Measurements from ENCODE around the gene TLX2. TPM values are rescaled to one million over a fixed set of nuclear protein-coding genes. Genes with fewer than 3 reads are reported as not detected.

Gene TLX2
- polyA plus RNA-seq, 6 donors from 2014 or later, result not detected

- Mint-ChIP-seq H3K27ac (no peak overlapping the region), H3K36me3 (peaks cover 0 to 5% of the 10 kb centered on the region in 2 donors), H3K4me3 (peak overlapping the region in 1 of 8 donors; percentile 52), H3K9me3 (peaks cover 0 to 3% (median 0%) of the 10 kb centered on the region in 7 donors), H3K4me1 (peaks cover 25 to 34% (median 34%) of the 10 kb centered on the region in 3 donors), H3K27me3 (peaks cover 34 to 59% (median 48%) of the 10 kb centered on the region in 3 donors)
- DNase-seq (no peak), ATAC-seq (ENCODE audit: low read depth in 2 of 2) (no peak)
Measured at GRCh38 chr2:74511104-74511989, 2.9 kb upstream of the TLX2 start.

DNA sequence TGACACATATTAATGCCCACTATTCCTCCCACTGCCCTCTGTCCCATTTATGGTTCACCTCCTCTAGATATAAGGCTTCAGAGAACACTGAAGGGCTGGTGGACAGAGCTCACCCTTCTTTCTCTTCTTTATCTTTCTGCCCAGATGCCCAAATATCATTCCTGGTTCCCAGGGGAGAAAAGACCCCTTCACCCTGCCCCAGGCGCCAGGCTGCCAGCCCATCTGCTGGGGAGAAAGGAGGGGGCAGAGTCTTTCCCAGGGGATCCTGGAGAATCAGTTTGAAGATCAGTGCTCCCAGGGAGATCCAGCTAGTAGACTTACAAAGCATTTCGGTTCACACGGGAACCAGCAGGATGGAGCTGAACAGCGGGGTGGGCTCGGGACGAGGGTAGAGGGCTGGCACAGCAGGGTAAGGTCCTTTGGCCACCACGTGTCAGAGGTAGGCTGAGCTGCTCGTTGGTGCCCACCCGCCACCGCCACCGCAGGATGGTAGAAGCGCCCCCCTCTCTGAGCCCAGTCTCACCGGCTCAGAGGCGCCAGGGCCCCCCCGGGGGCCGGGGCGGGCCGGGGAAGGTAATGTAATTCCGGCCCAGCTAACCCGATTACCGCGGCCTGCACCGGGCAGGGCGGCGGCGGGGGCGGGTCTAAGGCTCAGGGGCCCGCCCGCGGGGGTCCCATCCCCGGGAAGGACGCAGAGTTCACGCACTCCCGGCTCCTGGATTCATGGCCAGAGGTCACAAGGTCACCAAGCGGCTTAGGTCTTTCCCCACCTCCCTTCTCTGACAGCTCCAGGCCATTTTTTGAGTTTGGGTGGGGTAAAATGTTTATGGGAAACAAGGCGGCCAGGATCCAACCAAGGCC is 1.3 kb upstream of the TLX2 start:
- Mint-ChIP-seq H3K36me3 (no peaks in the 10 kb centered on the region), H3K27me3 (peaks cover 49 to 75% (median 64%) of the 10 kb centered on the region in 3 donors), H3K9me3 (peaks cover 0 to 3% (median 0%) of the 10 kb centered on the region in 7 donors), H3K4me1 (peaks cover 19 to 35% (median 34%) of the 10 kb centered on the region in 3 donors), H3K27ac (peak overlapping the region in 2 of 6 donors; percentile 33 to 80), H3K4me3 (peak overlapping the region in 5 of 8 donors; percentile 10 to 66 (median 49))
- DNase-seq, result no peak
- no peak for ATAC-seq (ENCODE audit: low read depth in 2 of 2)

GRCh38 chr2:74513605-74514367 is 464 bp upstream of the TLX2 start:
- H3K27me3 Mint-ChIP-seq, result peaks cover 57 to 83% (median 72%) of the 10 kb centered on the region in 3 donors
- H3K4me1 Mint-ChIP-seq, result peaks cover 13 to 27% (median 26%) of the 10 kb centered on the region in 3 donors
- H3K27ac Mint-ChIP-seq, result peak overlapping the region in 2 of 6 donors; percentile 33 to 80
- DNase-seq (no peak), ATAC-seq (ENCODE audit: low read depth in 2 of 2) (no peak)
- peak overlapping the region; percentile 12 to 63 (median 42) for H3K4me3 Mint-ChIP-seq
- H3K36me3 Mint-ChIP-seq, result no peaks in the 10 kb centered on the region
- peaks cover 0 to 3% (median 0%) of the 10 kb centered on the region in 7 donors for H3K9me3 Mint-ChIP-seq

- Mint-ChIP-seq H3K27me3 (peaks cover 70 to 91% (median 79%) of the 10 kb centered on the region in 3 donors), H3K9me3 (no peaks in the 10 kb centered on the region), H3K27ac (peak overlapping the region in 1 of 6 donors; percentile 92), H3K4me3 (peak overlapping the region; percentile 59 to 89 (median 79)), H3K4me1 (peaks cover 13 to 27% (median 25%) of the 10 kb centered on the region in 3 donors), H3K36me3 (no peaks in the 10 kb centered on the region)
- DNase-seq (no peak), ATAC-seq (ENCODE audit: low read depth in 2 of 2) (peak; percentile 17 to 21)
Measured at GRCh38 chr2:74515271-74515980, 1.2 kb downstream of the TLX2 start.

- ATAC-seq (ENCODE audit: low read depth in 2 of 2) (peak; percentile 77 to 79), DNase-seq (peak; percentile 64)
- Mint-ChIP-seq H3K36me3 (no peaks in the 10 kb centered on the region), H3K4me3 (peak overlapping the region; percentile 70 to 91 (median 86)), H3K27ac (no peak overlapping the region), H3K9me3 (no peaks in the 10 kb centered on the region), H3K27me3 (peaks cover 71 to 93% (median 80%) of the 10 kb centered on the region in 3 donors), H3K4me1 (peaks cover 13 to 27% (median 25%) of the 10 kb centered on the region in 3 donors)
Measured at GRCh38 chr2:74515981-74516633, 1.9 kb downstream of the TLX2 start.

GRCh38 chr2:74516650-74517049 is 2.4 kb downstream of the TLX2 start:
- Mint-ChIP-seq H3K4me3 (peak overlapping the region; percentile 70 to 91 (median 86)), H3K27me3 (peaks cover 69 to 93% (median 80%) of the 10 kb centered on the region in 3 donors), H3K36me3 (peaks cover 0 to 3% of the 10 kb centered on the region in 2 donors), H3K27ac (no peak overlapping the region), H3K4me1 (peaks cover 13 to 27% (median 25%) of the 10 kb centered on the region in 3 donors), H3K9me3 (no peaks in the 10 kb centered on the region)
- no peak for DNase-seq
- ATAC-seq (ENCODE audit: low read depth in 2 of 2), result no peak

- H3K9me3 Mint-ChIP-seq, result no peaks in the 10 kb centered on the region
- peaks cover 42 to 50% (median 50%) of the 10 kb centered on the region in 3 donors for H3K27me3 Mint-ChIP-seq
- no peak overlapping the region for H3K27ac Mint-ChIP-seq
- no peak overlapping the region for H3K4me3 Mint-ChIP-seq
- H3K4me1 Mint-ChIP-seq, result peaks cover 14 to 19% (median 15%) of the 10 kb centered on the region in 3 donors
- DNase-seq (no peak), ATAC-seq (ENCODE audit: low read depth in 2 of 2) (no peak)
- peaks cover 12 to 23% of the 10 kb centered on the region in 2 donors for H3K36me3 Mint-ChIP-seq
Measured at GRCh38 chr2:74522516-74522915, 8.3 kb downstream of the TLX2 start.

DNA sequence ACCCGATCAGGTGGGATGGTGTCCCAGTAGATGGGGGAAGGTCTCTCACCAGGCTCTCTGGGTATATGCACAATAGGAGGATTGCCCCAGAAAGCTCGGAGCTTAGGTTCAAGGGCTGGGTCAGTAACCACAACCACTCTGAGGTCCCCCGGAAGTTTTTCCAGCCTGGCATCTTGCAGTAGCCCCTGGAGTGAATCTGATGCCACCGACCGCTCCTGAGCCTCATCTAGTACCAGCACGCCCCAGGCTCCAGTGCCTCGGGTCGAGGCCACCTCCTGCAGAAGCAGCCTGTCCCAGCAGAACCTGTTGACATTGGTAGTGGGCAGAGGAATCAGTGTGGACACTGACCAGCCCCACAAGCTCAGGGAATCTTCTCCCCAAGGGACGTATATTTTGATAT is 9.8 kb downstream of the TLX2 start:
- Mint-ChIP-seq H3K36me3 (peaks cover 16 to 23% of the 10 kb centered on the region in 2 donors), H3K9me3 (no peaks in the 10 kb centered on the region), H3K27ac (no peak overlapping the region), H3K4me1 (peaks cover 23 to 31% (median 29%) of the 10 kb centered on the region in 3 donors), H3K4me3 (peak overlapping the region in 1 of 8 donors; percentile 21), H3K27me3 (peaks cover 27 to 35% (median 35%) of the 10 kb centered on the region in 3 donors)
- ATAC-seq (ENCODE audit: low read depth in 2 of 2), result no peak
- no peak for DNase-seq

- peak overlapping the region in 1 of 6 donors; percentile 44 for H3K27ac Mint-ChIP-seq
- H3K9me3 Mint-ChIP-seq, result no peaks in the 10 kb centered on the region
- ATAC-seq (ENCODE audit: low read depth in 2 of 2) (no peak), DNase-seq (no peak)
- peak overlapping the region in 1 of 8 donors; percentile 4 for H3K4me3 Mint-ChIP-seq
- H3K36me3 Mint-ChIP-seq, result peaks cover 16 to 23% of the 10 kb centered on the region in 2 donors
- peaks cover 18 to 24% (median 23%) of the 10 kb centered on the region in 3 donors for H3K27me3 Mint-ChIP-seq
- H3K4me1 Mint-ChIP-seq, result peaks cover 25 to 32% (median 31%) of the 10 kb centered on the region in 3 donors
Measured at GRCh38 chr2:74524955-74525716, 10.9 kb downstream of the TLX2 start.

DNA sequence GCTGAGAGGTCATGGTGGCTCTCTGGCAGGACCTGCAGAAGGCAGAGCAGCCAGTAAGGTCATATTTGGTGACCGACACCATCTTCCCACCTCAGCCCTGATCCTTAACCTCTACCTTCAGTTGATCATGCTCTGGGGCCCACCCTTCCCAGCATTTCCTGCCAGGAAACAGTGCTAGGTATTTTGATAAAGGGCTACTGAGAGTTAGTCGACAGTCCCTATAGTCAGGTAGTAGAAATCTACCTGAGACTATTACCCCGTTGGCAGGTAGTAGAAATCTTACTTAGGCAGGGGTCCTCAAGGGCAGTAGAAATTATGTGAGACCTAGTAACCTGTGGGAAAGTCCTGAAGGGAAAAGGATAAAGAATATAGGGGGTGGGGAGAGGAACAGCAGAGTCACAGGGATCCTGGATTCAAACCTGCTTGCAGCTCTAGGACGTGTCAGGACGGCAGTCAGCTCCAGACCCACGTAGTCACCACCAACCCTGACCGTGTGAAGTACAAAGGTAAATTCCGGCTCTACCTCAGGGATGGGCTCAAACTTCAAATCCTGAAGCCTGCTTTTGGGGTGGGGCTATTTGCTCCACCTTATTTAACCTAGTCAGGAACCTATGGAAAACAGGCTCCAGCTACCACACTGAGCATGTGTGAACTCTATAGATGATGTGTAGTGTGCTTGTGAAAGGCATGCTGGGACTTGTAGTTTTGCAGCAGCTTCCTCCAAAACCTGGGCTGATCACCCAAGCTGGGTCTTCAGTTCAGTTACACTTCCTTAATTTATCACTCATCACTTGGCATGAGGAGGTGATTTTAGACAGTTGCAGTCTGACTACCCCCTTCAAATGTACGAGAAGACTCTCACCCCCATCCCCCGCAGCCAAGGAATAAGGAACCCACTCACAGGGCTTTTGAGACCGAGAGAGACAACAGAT is 11.7 kb downstream of the TLX2 start, which contains the start of gene DQX1:
DQX1 (minus strand) TSS at position 515 of the 932 bp plus-strand sequence; CDS start at position 13, 502 bp downstream.
- Mint-ChIP-seq H3K4me3 (peak within 1 kb of the TSS; percentile 35 to 86 (median 46)), H3K27ac (peak within 1 kb of the TSS; percentile 41 to 98 (median 92)), H3K9me3 (no peaks in the 10 kb centered on the region), H3K36me3 (peaks cover 16 to 23% of the 10 kb centered on the region in 2 donors), H3K27me3 (peaks cover 12 to 15% (median 15%) of the 10 kb centered on the region in 3 donors), H3K4me1 (peaks cover 30 to 38% (median 37%) of the 10 kb centered on the region in 3 donors)
- ATAC-seq (ENCODE audit: low read depth in 2 of 2) (peak; percentile 24 to 32), DNase-seq (peak; percentile 69)

Measured in naive B cell (primary cell).